ENCODE results near the gene TIGD3. TPM values are rescaled to one million over a fixed set of nuclear protein-coding genes. Genes with fewer than 3 reads are reported as not detected.

The TIGD3 gene
- polyA plus RNA-seq, 1 donor (not counting 4 experiments of a cell fraction or from before 2014, with no cell fraction given) = not detected

GRCh38 chr11:65402790-65403189 lies 48.2 kb downstream of the TIGD3 start:
- peaks cover 21 to 42% of the 10 kb centered on the region in 2 experiments for H3K36me3 ChIP-seq (ENCODE audit: control insufficient read depth in 2 of 2, extremely low read depth in 1 of 2, insufficient read depth in 2 of 2, low read length in 2 of 2)
- dilution Hi-C loops (cut with MboI; ENCODE audit: extremely low pct_ligation_motif_present, low sequenced_read_pairs) = no loop called here
- H3K27me3 ChIP-seq (ENCODE audit: control insufficient read depth, extremely low read depth, insufficient read depth, low read length) = no peaks in the 10 kb centered on the region
- DNase-seq (ENCODE audit: low read depth, low spot score) = no peak
- H4K20me1 ChIP-seq (ENCODE audit: control insufficient read depth, extremely low read depth, insufficient read depth, low read length) = no peaks in the 10 kb centered on the region
- H3K27ac ChIP-seq (ENCODE audit: control insufficient read depth, insufficient read depth, low read length) = no peak overlapping the region
- H3K79me2 ChIP-seq (ENCODE audit: control insufficient read depth, insufficient read depth, low read length) = no peaks in the 10 kb centered on the region
- H3K9ac ChIP-seq (ENCODE audit: control insufficient read depth, extremely low read depth, insufficient read depth, low read length) = no peak overlapping the region
- TF ChIP-seq CTCF (optimal IDR thresholded peaks at IDR 0.05 in 1 of 3, IDR thresholded peaks at IDR 0.05 in 1 of 3, conservative IDR thresholded peaks at IDR 0.05 in 1 of 3; ENCODE audit: extremely low read depth in 1 of 3, insufficient read depth in 2 of 3, low read length in 3 of 3) (no peak), EZH2 (IDR thresholded peaks at IDR 0.05; ENCODE audit: low read length) (no peak)
- H2AFZ ChIP-seq (ENCODE audit: control insufficient read depth, low read length) = no peak overlapping the region
- H3K4me2 ChIP-seq (ENCODE audit: control insufficient read depth, extremely low read depth, insufficient read depth, low read depth, low read length) = no peak overlapping the region
- no peak overlapping the region for H3K4me3 ChIP-seq (ENCODE audit: control insufficient read depth in 2 of 3, extremely low read depth in 1 of 3, insufficient read depth in 2 of 3, low read depth in 1 of 3, low read length in 3 of 3)
- FAIRE-seq = no peak
- H3K9me3 ChIP-seq (ENCODE audit: control insufficient read depth, low read depth, low read length) = no peaks in the 10 kb centered on the region
- H3K9me1 ChIP-seq (ENCODE audit: control insufficient read depth, extremely low read depth, insufficient read depth, low read length) = no peaks in the 10 kb centered on the region
- no peaks in the 10 kb centered on the region for H3K4me1 ChIP-seq (ENCODE audit: control insufficient read depth, extremely low read depth, insufficient read depth, low read length)

- H3K27me3 ChIP-seq (ENCODE audit: control insufficient read depth, extremely low read depth, insufficient read depth, low read length) = no peaks in the 10 kb centered on the region
- no peaks in the 10 kb centered on the region for H3K4me1 ChIP-seq (ENCODE audit: control insufficient read depth, extremely low read depth, insufficient read depth, low read length)
Measured at GRCh38 chr11:65403607-65404121, 49.1 kb downstream of the TIGD3 start.

More at GRCh38 chr11:65403607-65404121, 49.1 kb downstream of the TIGD3 start:
- no peak overlapping the region for H3K27ac ChIP-seq (ENCODE audit: control insufficient read depth, insufficient read depth, low read length)
- H3K9ac ChIP-seq (ENCODE audit: control insufficient read depth, extremely low read depth, insufficient read depth, low read length) = no peak overlapping the region
- dilution Hi-C loops (cut with MboI; ENCODE audit: extremely low pct_ligation_motif_present, low sequenced_read_pairs) = no loop called here
- TF ChIP-seq CTCF (optimal IDR thresholded peaks at IDR 0.05 in 1 of 3, IDR thresholded peaks at IDR 0.05 in 1 of 3, conservative IDR thresholded peaks at IDR 0.05 in 1 of 3; ENCODE audit: extremely low read depth in 1 of 3, insufficient read depth in 2 of 3, low read length in 3 of 3) (no peak), EZH2 (IDR thresholded peaks at IDR 0.05; ENCODE audit: low read length) (no peak)
- no peaks in the 10 kb centered on the region for H3K9me1 ChIP-seq (ENCODE audit: control insufficient read depth, extremely low read depth, insufficient read depth, low read length)
- no peak overlapping the region for H3K4me2 ChIP-seq (ENCODE audit: control insufficient read depth, extremely low read depth, insufficient read depth, low read depth, low read length)
- no peaks in the 10 kb centered on the region for H3K9me3 ChIP-seq (ENCODE audit: control insufficient read depth, low read depth, low read length)
- H4K20me1 ChIP-seq (ENCODE audit: control insufficient read depth, extremely low read depth, insufficient read depth, low read length) = no peaks in the 10 kb centered on the region
- DNase-seq (ENCODE audit: low read depth, low spot score) (no peak), FAIRE-seq (no peak)
- no peak overlapping the region for H3K4me3 ChIP-seq (ENCODE audit: control insufficient read depth in 2 of 3, extremely low read depth in 1 of 3, insufficient read depth in 2 of 3, low read depth in 1 of 3, low read length in 3 of 3)
- H3K79me2 ChIP-seq (ENCODE audit: control insufficient read depth, insufficient read depth, low read length) = no peaks in the 10 kb centered on the region
- H3K36me3 ChIP-seq (ENCODE audit: control insufficient read depth in 2 of 2, extremely low read depth in 1 of 2, insufficient read depth in 2 of 2, low read length in 2 of 2) = peaks cover 25 to 35% of the 10 kb centered on the region in 2 experiments
- H2AFZ ChIP-seq (ENCODE audit: control insufficient read depth, low read length) = no peak overlapping the region
